Dermis blood vessel endothelial cell (primary cell): ENCODE measurements around the gene FXN. TPM values are rescaled to one million over a fixed set of nuclear protein-coding genes. Genes with fewer than 3 reads are reported as not detected.

ENCODE experiments used
- DNase-seq: peaks from one replicate; pipeline ENCODE4 v3.0.0; 2010
- total RNA-seq: library from RNA; depleted of rRNA; stranded (reverse); fragments of >200 nt; gene quantifications from 2 replicates; pipeline ENCODE4 v1.2.3, GENCODE V29; 2014

FXN gene
- total RNA-seq, 1 donor from 2014 or later, result 2.9 TPM

DNA sequence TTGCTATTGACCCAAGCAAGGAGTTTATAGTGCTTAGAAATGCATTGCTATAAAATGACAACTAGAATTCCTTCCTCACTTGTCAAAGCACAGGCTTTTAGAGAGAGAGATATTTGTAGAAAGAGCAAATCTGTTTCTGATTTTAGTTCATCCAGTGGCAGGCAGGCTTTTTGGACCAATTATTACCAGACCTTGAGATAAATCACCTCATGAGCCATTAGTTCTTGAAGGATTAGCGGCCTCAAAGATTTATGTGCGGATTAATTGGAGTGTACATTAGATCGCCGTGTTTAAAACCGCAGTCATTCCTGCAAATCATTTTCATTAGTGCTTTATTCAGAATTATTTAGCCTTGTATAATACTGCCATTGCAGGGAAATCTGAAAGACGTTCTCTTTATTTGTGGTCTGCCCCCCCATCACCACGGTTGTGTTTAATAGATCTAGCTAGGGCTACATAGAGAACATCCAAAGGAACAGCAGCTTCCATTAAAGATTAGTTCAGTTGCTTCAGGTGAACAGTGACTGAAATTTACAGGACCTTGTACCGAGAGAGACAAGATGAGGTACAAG is 109.7 kb downstream of the FXN start:
- no peak for DNase-seq

DNA sequence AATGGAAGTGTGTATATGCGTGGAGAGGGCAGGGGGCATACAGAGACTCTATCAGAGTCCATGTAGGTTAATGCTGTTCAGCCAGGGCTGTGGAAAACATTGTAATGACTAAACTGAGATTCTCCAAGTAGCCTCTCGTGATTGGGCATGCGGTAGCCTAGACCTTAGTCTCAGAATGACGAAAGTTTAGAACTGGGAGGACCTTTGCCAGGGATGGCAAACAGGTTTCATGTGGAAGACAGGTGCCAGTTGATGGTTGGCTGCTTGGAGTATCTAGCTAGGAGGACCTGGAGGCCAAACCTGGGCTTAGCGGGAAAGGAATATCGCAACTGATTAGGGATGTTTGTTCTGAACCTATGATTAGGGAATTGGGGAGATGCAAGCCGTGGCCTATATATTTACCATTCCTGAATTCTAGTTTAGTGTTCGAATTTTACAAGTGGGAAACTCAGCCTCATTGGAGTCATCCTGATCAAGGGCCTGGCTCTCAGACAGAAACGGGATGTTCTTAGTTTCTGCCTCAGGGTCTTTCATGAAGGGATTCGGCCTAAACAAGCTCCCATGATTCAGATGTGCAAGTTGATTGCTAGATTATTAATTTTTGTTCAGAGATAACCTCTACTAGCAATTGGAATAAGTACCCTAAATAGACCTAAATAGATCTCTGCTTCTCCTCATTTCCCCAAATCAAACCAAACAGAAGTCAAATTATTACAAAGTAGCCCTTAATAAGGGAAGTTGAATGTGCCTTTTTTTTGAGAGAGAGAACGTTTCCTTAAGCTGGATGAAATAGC is 111.7 kb downstream of the FXN start:
- no peak for DNase-seq

DNA sequence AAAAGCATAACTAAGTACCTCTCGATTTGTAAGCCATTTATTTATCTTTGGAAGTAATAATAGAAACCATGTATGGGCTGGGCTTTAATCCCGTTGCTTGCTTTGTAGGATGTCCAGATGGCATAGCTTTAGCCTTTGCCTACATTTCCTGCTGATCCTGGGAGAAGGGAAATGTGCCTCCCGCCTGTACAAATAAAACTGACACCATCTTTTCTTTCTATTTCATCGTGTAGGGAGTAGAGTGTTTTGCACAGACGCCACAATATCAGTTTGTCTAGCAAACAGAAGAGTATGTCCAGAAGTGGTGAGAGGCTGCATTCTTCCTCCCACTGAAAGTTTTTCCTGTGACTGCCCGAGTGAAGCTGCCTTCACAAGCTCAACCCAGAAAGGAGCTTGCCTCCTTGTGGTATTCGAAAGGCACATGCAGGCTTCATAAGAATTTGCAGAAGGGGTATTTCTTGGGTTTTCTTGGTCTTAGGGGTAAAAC is 113.8 kb downstream of the FXN start:
- peak; percentile 84 for DNase-seq

Other genes starting within 250 kb of the FXN start
- gene PRKACG, start 21.6 kb upstream of the FXN start, total RNA-seq, result not detected in 2 replicates
- gene TJP2, start 138.5 kb downstream of the FXN start, total RNA-seq, result 106 and 177 TPM in 2 replicates